Glutamatergic neuron (in vitro differentiated cells): ENCODE measurements around the gene TCF19. TPM values are rescaled to one million over a fixed set of nuclear protein-coding genes. Genes with fewer than 3 reads are reported as not detected.

Experiments used
- DNase-seq: peaks from one replicate; pipeline ENCODE4 v3.0.0; 2022
- H3K27ac Mint-ChIP-seq: one replicate; pipeline ENCODE4 v1.8.0; 2020; ENCODE audit warnings: mild to moderate bottlenecking, mixed read lengths, inconsistent platforms; ENCODE audit not compliant: unreplicated experiment
- H3K27me3 Mint-ChIP-seq: one replicate; pipeline ENCODE4 v1.8.0; 2020; ENCODE audit warnings: mild to moderate bottlenecking, moderate library complexity, mixed read lengths, inconsistent platforms; ENCODE audit not compliant: unreplicated experiment
- H3K36me3 Mint-ChIP-seq: one replicate; pipeline ENCODE4 v1.8.0; 2020; ENCODE audit warnings: mild to moderate bottlenecking, mixed read lengths, inconsistent platforms; ENCODE audit not compliant: unreplicated experiment
- H3K4me1 Mint-ChIP-seq: one replicate; pipeline ENCODE4 v1.8.0; 2020; ENCODE audit warnings: mild to moderate bottlenecking, low read depth, mixed read lengths, inconsistent platforms; ENCODE audit not compliant: unreplicated experiment
- H3K4me3 Mint-ChIP-seq: one replicate; pipeline ENCODE4 v1.8.0; 2020; ENCODE audit warnings: mild to moderate bottlenecking, mixed read lengths, inconsistent platforms; ENCODE audit not compliant: unreplicated experiment
- H3K9me3 Mint-ChIP-seq: one replicate; pipeline ENCODE4 v1.8.0; 2020; ENCODE audit warnings: mild to moderate bottlenecking, moderate library complexity, mixed read lengths, inconsistent platforms; ENCODE audit not compliant: unreplicated experiment
- total RNA-seq: library from RNA; stranded (reverse); fragmentation: NEBNext Ultra II Directional; extraction: Animal tissue kit (Norgen Biotek cat#: 25700); gene quantifications from one replicate; pipeline ENCODE4 v1.2.1, GENCODE V29; 2021; ENCODE audit not compliant: unreplicated experiment
- TF ChIP-seq, protein P1 (sequence below): fragments of 200-600 bp; sonication (generic); IDR thresholded peaks from one replicate; pipeline ENCODE4 v1.5.0; 2021; ENCODE audit not compliant: partially characterized antibody, unreplicated experiment

The TCF19 gene
- total RNA-seq, 1 donor from 2014 or later: 5.8 TPM

DNA sequence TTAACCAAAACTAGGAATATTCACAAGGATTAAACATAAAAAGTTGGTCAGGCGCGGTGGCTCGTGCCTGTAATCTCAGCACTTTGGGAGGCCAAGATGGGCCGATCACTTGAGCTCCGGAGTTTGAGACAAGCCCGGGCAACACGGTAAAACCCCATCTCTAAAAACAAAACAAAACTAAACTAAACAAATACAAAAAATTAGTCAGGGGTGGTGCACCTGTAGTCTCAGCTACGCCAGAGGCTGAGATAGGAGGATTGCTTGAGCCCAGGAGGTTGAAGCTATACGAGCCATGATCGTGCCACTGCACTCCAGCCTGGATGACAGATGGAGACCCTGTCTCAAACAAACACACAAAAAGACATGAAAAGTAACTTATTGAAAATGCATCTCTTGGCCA, 22.7 kb upstream of the TCF19 start:
- Mint-ChIP-seq H3K36me3 (no peaks in the 10 kb centered on the region), H3K4me3 (no peak overlapping the region), H3K4me1 (peaks cover 7% of the 10 kb centered on the region), H3K27me3 (peaks cover 10% of the 10 kb centered on the region), H3K9me3 (peaks cover 7% of the 10 kb centered on the region), H3K27ac (no peak overlapping the region)
- DNase-seq: no peak
- TF ChIP-seq, protein P1, sequence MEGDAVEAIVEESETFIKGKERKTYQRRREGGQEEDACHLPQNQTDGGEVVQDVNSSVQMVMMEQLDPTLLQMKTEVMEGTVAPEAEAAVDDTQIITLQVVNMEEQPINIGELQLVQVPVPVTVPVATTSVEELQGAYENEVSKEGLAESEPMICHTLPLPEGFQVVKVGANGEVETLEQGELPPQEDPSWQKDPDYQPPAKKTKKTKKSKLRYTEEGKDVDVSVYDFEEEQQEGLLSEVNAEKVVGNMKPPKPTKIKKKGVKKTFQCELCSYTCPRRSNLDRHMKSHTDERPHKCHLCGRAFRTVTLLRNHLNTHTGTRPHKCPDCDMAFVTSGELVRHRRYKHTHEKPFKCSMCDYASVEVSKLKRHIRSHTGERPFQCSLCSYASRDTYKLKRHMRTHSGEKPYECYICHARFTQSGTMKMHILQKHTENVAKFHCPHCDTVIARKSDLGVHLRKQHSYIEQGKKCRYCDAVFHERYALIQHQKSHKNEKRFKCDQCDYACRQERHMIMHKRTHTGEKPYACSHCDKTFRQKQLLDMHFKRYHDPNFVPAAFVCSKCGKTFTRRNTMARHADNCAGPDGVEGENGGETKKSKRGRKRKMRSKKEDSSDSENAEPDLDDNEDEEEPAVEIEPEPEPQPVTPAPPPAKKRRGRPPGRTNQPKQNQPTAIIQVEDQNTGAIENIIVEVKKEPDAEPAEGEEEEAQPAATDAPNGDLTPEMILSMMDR: no peak

DNA sequence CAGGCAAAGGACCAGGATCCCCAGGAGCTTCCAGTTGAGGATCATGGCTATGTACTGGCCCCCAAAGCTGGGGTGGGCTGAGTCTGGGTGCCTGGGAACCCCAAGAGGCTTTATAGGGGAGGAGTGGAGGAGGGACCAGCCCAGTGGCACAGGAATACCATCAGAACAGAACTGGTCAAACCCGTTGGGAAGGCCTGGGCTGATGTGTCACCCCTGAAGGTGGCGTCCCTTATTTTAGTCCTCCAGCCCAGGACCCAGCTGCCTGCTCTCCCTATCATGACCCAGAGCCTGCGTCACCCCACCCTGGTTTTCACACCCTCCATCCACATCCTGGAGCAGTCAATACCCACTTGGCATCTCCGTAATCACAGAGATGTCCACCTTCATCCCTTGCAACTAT, 19.4 kb upstream of the TCF19 start, which contains the start of gene PSORS1C2:
TSS of gene PSORS1C2 (minus strand) at position 85 of the 400 bp plus-strand sequence. CDS start at position 45, 40 bp downstream.
- peaks cover 23% of the 10 kb centered on the region for H3K4me1 Mint-ChIP-seq
- TF ChIP-seq, protein P1: no peak
- H3K9me3 Mint-ChIP-seq: peaks cover 17% of the 10 kb centered on the region
- H3K27ac Mint-ChIP-seq: peak within 1 kb of the TSS; percentile 86
- no peaks in the 10 kb centered on the region for H3K36me3 Mint-ChIP-seq
- DNase-seq: no peak
- H3K4me3 Mint-ChIP-seq: peak within 1 kb of the TSS; percentile 39
- peaks cover 15% of the 10 kb centered on the region for H3K27me3 Mint-ChIP-seq

DNA sequence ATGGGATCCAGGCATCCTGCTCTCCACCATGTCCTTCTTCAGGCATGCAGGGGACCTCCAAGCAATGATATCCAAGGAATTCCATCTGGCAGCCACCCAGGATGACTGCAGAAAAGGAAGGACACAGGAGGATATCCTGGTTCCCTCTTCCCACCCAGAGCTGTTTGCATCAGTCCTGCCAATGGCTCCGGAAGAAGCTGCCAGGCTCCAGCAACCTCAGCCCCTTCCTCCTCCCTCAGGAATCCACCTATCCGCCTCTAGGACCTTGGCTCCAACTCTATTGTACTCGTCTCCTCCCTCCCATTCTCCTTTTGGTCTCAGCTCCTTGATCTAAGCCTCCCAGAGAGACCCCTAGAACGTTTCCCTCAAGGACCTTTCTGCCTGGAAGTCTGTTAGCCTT, 18.8 kb upstream of the TCF19 start:
- TF ChIP-seq, protein P1: no peak
- H3K27me3 Mint-ChIP-seq: peaks cover 15% of the 10 kb centered on the region
- H3K36me3 Mint-ChIP-seq: no peaks in the 10 kb centered on the region
- H3K4me3 Mint-ChIP-seq: peak overlapping the region; percentile 39
- H3K4me1 Mint-ChIP-seq: peaks cover 23% of the 10 kb centered on the region
- no peak for DNase-seq
- H3K27ac Mint-ChIP-seq: peak overlapping the region; percentile 86
- peaks cover 17% of the 10 kb centered on the region for H3K9me3 Mint-ChIP-seq

DNA sequence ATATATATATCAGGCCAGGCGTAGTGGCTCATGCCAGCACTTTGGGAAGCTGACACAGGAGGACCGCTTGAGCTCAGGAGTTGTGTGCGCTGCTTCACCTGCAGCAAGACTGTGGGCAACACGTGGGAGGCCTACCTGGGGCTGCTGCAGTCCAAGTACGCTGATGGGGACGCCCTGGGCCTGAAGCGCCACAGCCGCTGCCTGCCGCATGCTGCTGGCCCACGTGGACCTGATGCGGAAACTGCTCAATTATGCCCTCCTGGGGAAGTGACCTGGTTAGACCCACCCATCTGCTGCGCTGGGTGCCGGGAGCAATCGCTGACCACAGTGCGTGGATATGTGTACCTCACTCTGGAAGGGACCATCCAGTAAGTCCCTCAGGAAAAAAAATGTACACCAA, 17.7 kb upstream of the TCF19 start:
- Mint-ChIP-seq H3K27me3 (peaks cover 15% of the 10 kb centered on the region), H3K4me1 (peaks cover 30% of the 10 kb centered on the region), H3K4me3 (no peak overlapping the region), H3K27ac (no peak overlapping the region), H3K9me3 (peaks cover 17% of the 10 kb centered on the region), H3K36me3 (no peaks in the 10 kb centered on the region)
- no peak for DNase-seq
- TF ChIP-seq, protein P1: no peak

DNA sequence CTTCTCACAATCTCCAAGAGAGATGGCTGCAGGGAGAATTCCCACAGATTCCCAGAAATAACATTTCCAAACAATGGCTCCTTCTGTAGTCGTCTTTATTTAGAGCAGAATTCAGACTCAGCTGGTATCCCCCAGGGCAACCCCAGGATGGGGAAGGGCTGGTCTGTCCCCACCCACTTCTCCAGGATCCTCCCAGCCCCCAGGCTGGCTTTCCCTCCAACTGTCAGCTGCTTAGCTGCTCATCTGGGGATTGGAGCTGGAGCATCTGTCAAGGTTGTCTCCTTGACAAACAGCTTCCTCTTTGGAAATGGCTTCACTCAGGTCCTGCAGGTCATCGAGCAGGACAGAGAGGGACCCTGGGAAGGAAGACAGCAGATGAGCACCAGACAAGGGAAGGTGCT, 16.0 kb upstream of the TCF19 start:
- H3K9me3 Mint-ChIP-seq: peaks cover 15% of the 10 kb centered on the region
- peak overlapping the region; percentile 50 for H3K4me3 Mint-ChIP-seq
- TF ChIP-seq, protein P1: no peak
- H3K36me3 Mint-ChIP-seq: no peaks in the 10 kb centered on the region
- H3K4me1 Mint-ChIP-seq: peaks cover 33% of the 10 kb centered on the region
- H3K27ac Mint-ChIP-seq: peak overlapping the region; percentile 98
- H3K27me3 Mint-ChIP-seq: peaks cover 17% of the 10 kb centered on the region
- peak; percentile 76 for DNase-seq
